Naive thymus-derived CD8-positive, alpha-beta T cell (primary cell): Measurements from ENCODE around the gene RHOB. TPM values are rescaled to one million over a fixed set of nuclear protein-coding genes. Genes with fewer than 3 reads are reported as not detected.

Experiments used
- ATAC-seq, 2 donors: fragments of 150-1000 bp; cut with Tn5 transposase in 1 of 2; sonication (Bioruptor Pico), chemical (Tn5 transposase) in 1 of 2; 1 replicate in 1 of 2; 2 replicates in 1 of 2; pipeline ENCODE4 v1.10.0; 2021; ENCODE audit warnings: mild to moderate bottlenecking in 2 of 2, moderate library complexity in 2 of 2
- POLR2A ChIA-PET: fragments of 350-600 bp; sonication (Branson Sonifier 250); formaldehyde crosslinking; loops from one replicate; lab custom pipeline; 2021; ENCODE audit warnings: antibody characterized with exemption; lab: Charles Lee
- DNase-seq, 10 donors: peaks; one replicate each; pipeline versions ENCODE4 v3.0.0 to v3.0.0-alpha.2; 2020 to 2022
- H3K27ac Mint-ChIP-seq, 10 donors: one replicate each; pipeline ENCODE4 v1.8.0; 2020 to 2022; ENCODE audit warnings: mild to moderate bottlenecking in 10 of 10, mixed read lengths in 10 of 10, moderate library complexity in 4 of 10, inconsistent platforms in 1 of 10
- H3K27me3 Mint-ChIP-seq, 5 donors: one replicate each; pipeline ENCODE4 v1.8.0; 2021 to 2022; ENCODE audit warnings: mixed read lengths in 5 of 5
- H3K36me3 Mint-ChIP-seq, 3 donors: one replicate each; pipeline ENCODE4 v1.8.0; 2020 to 2022; ENCODE audit warnings: mixed read lengths in 3 of 3, mild to moderate bottlenecking in 2 of 3, inconsistent platforms in 1 of 3
- H3K4me1 Mint-ChIP-seq, 4 donors: one replicate each; pipeline ENCODE4 v1.8.0; 2021 to 2022; ENCODE audit warnings: mixed read lengths in 4 of 4
- H3K4me3 Mint-ChIP-seq, 10 donors: one replicate each; pipeline ENCODE4 v1.8.0; 2020 to 2022; ENCODE audit warnings: mild to moderate bottlenecking in 10 of 10, mixed read lengths in 10 of 10, moderate library complexity in 6 of 10, inconsistent platforms in 1 of 10
- H3K9me3 Mint-ChIP-seq, 9 donors: one replicate each; pipeline ENCODE4 v1.8.0; 2020 to 2022; ENCODE audit warnings: mixed read lengths in 9 of 9, mild to moderate bottlenecking in 3 of 9, inconsistent platforms in 1 of 9, moderate library complexity in 1 of 9
- polyA plus RNA-seq, 3 donors: library from polyadenylated mRNA; unstranded; fragments of 300-500 nt; fragmentation: Illumina TruSeq; gene quantifications; one replicate each; pipeline ENCODE4 v1.2.3, GENCODE V29; 2021
- total RNA-seq, 8 experiments: library from RNA in 2 of 8; stranded (reverse) in 2 of 8; gene quantifications; one replicate each; pipeline ENCODE4 v1.2.3 and lab custom pipeline; 2021 to 2026

The RHOB gene
- total and polyA plus RNA-seq, 5 experiments from 2014 or later: 1.3 to 21.5 (median 2.0) TPM

- Mint-ChIP-seq H3K9me3 (no peaks in the 10 kb centered on the region), H3K27me3 (peaks cover under 1 to 9% (median 3%) of the 10 kb centered on the region in 5 donors), H3K4me3 (no peak overlapping the region), H3K36me3 (no peaks in the 10 kb centered on the region), H3K4me1 (peaks cover 0 to 13% (median 6%) of the 10 kb centered on the region in 4 donors), H3K27ac (no peak overlapping the region)
- no peak for ATAC-seq
- POLR2A ChIA-PET: interaction anchor here (0.6 to 5.1 kb wide), 7 partner anchors 44 to 1890 kb away, joined by 3 to 65 read pairs (median 4); partner anchors contain the start of gene HS1BP3
- DNase-seq: no peak
These were observed 2.5 kb upstream of the RHOB start for GRCh38 chr2:20444101-20444992.

DNA sequence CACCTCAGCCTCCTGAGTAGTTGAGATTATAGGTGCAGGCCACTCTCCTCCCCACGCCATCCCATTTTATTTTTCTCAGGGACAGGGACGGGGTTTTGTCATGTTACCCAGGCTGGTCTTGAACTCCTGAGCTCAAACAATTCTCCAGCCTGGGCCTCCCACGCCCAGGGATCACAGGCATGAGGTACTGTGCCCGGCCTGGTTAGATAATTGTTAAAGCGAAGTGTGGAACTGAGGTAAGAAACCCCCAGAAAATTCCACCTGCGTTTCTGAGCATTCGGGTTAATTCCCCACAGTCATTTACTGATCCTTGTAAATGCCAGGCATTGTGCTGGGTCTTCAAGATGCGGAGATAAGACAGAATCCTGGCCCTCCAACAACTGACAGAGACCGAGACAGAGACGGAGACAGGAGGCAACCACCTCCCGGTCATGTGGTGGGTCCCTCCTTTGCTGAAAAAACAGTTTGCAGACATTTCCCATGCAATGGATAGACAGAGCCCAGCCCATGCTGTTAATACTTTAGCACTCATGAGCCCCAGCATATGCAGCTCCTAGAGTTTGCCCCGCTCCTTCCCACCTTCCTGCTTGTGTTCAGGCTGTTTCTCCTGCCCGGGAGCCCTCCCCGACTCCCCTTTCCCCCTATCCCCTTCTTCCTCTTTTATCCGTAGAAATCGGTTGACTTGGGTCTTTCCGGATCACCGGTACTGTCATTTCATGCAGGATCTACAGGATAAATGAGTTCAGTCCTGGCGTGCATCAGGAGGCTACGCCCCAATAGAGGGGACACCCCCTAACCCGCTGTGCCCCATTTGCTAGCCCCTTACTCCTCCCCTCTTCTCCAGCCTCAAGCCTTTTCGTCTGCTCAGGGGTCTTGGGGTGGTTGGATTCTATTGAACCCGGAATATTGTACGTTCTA is 1.6 kb upstream of the RHOB start:
- Mint-ChIP-seq H3K9me3 (no peaks in the 10 kb centered on the region), H3K27ac (peak overlapping the region in 2 of 10 donors; percentile 2 to 62), H3K36me3 (no peaks in the 10 kb centered on the region), H3K4me1 (peaks cover 0 to 15% (median 7%) of the 10 kb centered on the region in 4 donors), H3K4me3 (peak overlapping the region in 2 of 10 donors; percentile 18 to 39), H3K27me3 (peaks cover 1 to 7% (median 4%) of the 10 kb centered on the region in 5 donors)
- ATAC-seq (no peak), DNase-seq (no peak)
- POLR2A ChIA-PET: interaction anchor here (0.6 to 5.1 kb wide), 5 partner anchors 43 to 378 kb away, joined by 3 to 65 read pairs (median 9); partner anchors contain the start of gene HS1BP3

- ATAC-seq (no peak), DNase-seq (peak in 1 of 10 donors; percentile 11)
- Mint-ChIP-seq H3K9me3 (no peaks in the 10 kb centered on the region), H3K27ac (peak overlapping the region in 4 of 10 donors; percentile 31 to 91 (median 52)), H3K4me3 (peak overlapping the region; percentile 76 to 92 (median 82)), H3K4me1 (peaks cover 0 to 15% (median 7%) of the 10 kb centered on the region in 4 donors), H3K27me3 (peaks cover 0 to 9% (median 1%) of the 10 kb centered on the region in 5 donors), H3K36me3 (no peaks in the 10 kb centered on the region)
- POLR2A ChIA-PET: interaction anchor here (0.7 to 5.1 kb wide), 9 partner anchors 9 to 1886 kb away, joined by 3 to 65 read pairs (median 4); partner anchors contain the start of genes HS1BP3, RDH14, TTC32 and WDR35
These were observed 488 bp upstream of the RHOB start for GRCh38 chr2:20446255-20446916.

- H3K4me1 Mint-ChIP-seq: peaks cover 0 to 15% (median 7%) of the 10 kb centered on the region in 4 donors
- H3K9me3 Mint-ChIP-seq: no peaks in the 10 kb centered on the region
- H3K27ac Mint-ChIP-seq: peak overlapping the region in 8 of 10 donors; percentile 10 to 92 (median 76)
- H3K36me3 Mint-ChIP-seq: peaks cover 0 to 2% (median 0%) of the 10 kb centered on the region in 3 donors
- H3K4me3 Mint-ChIP-seq: peak overlapping the region; percentile 76 to 89 (median 83)
- peak in 8 of 10 donors; percentile 10 to 32 (median 20) for DNase-seq
- POLR2A ChIA-PET: interaction anchor here (0.6 to 5.1 kb wide), 11 partner anchors 10 to 1887 kb away, joined by 3 to 65 read pairs (median 3); partner anchors contain the start of genes HS1BP3, RDH14 and WDR35
- ATAC-seq: peak in 1 of 2 donors; percentile 4
- peaks cover 0 to 9% (median 1%) of the 10 kb centered on the region in 5 donors for H3K27me3 Mint-ChIP-seq
These were observed 767 bp downstream of the RHOB start for GRCh38 chr2:20447437-20448245.

DNA sequence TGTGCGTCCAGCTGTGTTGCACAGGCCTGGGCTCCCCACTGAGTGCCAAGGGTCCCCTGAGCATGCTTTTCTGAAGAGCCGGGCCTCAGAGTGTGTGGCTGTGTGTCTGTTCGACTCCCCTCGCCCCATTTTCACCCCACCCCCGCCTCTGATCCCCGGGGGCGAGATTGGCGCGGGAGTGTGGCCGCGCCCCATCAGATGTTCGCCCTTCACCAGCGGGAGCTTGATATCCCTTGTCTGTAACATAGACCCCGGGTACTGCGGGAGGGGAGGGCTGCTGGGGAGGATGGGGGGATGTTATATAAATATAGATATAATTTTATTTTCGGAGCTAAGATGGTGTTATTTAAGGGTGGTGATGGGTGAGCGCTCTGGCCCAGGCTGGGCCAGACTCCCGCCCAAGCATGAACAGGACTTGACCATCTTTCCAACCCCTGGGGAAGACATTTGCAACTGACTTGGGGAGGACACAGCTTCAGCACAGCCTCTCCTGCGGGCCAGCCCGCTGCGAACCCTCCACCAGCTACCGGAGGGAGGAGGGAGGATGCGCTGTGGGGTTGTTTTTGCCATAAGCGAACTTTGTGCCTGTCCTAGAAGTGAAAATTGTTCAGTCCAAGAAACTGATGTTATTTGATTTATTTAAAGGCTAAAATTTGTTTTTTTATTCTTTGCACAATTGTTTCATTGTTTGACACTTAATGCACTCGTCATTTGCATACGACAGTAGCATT is 1.5 kb downstream of the RHOB start:
- peaks cover 5 to 13% (median 7%) of the 10 kb centered on the region in 5 donors for H3K27me3 Mint-ChIP-seq
- H3K9me3 Mint-ChIP-seq: no peaks in the 10 kb centered on the region
- no peak for ATAC-seq
- H3K4me1 Mint-ChIP-seq: peaks cover 0 to 15% (median 7%) of the 10 kb centered on the region in 4 donors
- peak overlapping the region in 2 of 10 donors; percentile 65 to 92 for H3K27ac Mint-ChIP-seq
- DNase-seq: peak in 1 of 10 donors; percentile 8
- peaks cover 0 to 2% (median 0%) of the 10 kb centered on the region in 3 donors for H3K36me3 Mint-ChIP-seq
- POLR2A ChIA-PET: interaction anchor here (1.0 to 5.1 kb wide), 4 partner anchors 11 to 1888 kb away, joined by 3 to 65 read pairs (median 6); partner anchors contain the start of genes HS1BP3 and RDH14
- peak overlapping the region; percentile 60 to 89 (median 82) for H3K4me3 Mint-ChIP-seq

- peaks cover 0 to 2% (median 0%) of the 10 kb centered on the region in 3 donors for H3K36me3 Mint-ChIP-seq
- H3K4me1 Mint-ChIP-seq: peaks cover 0 to 15% (median 7%) of the 10 kb centered on the region in 4 donors
- H3K9me3 Mint-ChIP-seq: no peaks in the 10 kb centered on the region
- H3K4me3 Mint-ChIP-seq: peak overlapping the region in 7 of 10 donors; percentile 9 to 85 (median 49)
- POLR2A ChIA-PET: interaction anchor here (5.1 kb wide), 1 partner anchor 201 kb away, joined by 65 read pairs; the partner anchor contains the start of gene HS1BP3
- ATAC-seq (no peak), DNase-seq (no peak)
- peaks cover 6 to 15% (median 12%) of the 10 kb centered on the region in 5 donors for H3K27me3 Mint-ChIP-seq
- H3K27ac Mint-ChIP-seq: no peak overlapping the region
These were observed 2.1 kb downstream of the RHOB start for GRCh38 chr2:20448977-20449306.

- Mint-ChIP-seq H3K4me1 (peaks cover 0 to 15% (median 7%) of the 10 kb centered on the region in 4 donors), H3K27ac (peak overlapping the region in 1 of 10 donors; percentile 18), H3K36me3 (peaks cover 0 to 2% (median 0%) of the 10 kb centered on the region in 3 donors), H3K4me3 (peak overlapping the region in 6 of 10 donors; percentile 31 to 83 (median 64)), H3K9me3 (no peaks in the 10 kb centered on the region), H3K27me3 (peaks cover 8 to 15% (median 12%) of the 10 kb centered on the region in 5 donors)
- ATAC-seq: no peak
- POLR2A ChIA-PET: interaction anchor here (1.0 to 5.1 kb wide), 2 partner anchors 100 to 201 kb away, joined by 4 to 65 read pairs; partner anchors contain the start of gene HS1BP3
- no peak for DNase-seq
These were observed 2.8 kb downstream of the RHOB start for GRCh38 chr2:20449501-20450200.

DNA sequence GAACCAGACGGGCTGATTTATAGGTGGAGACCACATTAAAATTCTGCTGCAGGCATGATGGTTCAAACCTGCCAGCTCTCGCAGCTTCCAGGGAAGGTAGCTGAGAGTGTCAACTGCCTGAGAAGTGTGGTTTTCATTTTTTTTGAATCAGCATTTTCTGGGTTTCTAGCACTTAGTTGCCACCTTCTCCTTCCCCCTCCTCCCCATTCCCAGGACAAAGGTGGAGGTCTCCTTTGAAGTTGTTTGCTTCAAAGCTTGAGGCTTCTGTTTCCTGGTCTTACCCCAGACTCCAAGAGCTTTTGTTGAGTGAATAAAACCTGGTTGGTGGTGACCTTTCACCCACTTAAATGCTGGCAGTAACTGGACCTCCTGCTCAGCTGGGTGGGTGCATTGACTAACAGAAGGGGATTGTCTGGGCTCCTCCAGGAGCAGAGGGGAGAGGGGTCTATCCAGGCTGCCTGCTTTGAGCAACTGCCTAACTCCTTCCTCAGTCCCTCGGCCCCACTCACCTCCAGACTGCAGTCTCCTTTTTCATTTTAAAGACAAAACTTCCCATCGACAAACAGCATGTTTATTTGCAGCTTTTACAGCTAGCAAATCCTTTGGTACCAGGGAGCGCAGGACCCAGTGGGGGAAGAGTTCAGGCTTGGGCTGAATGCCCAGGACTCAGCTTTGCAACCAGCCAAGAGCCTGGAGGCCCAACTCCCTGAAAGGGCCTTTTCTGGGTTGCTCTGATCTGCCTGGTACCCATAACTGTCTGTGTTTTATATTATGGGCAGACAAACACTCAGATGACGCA is 3.5 kb downstream of the RHOB start:
- H3K27me3 Mint-ChIP-seq: peaks cover 14 to 21% (median 15%) of the 10 kb centered on the region in 5 donors
- no peak overlapping the region for H3K27ac Mint-ChIP-seq
- H3K4me3 Mint-ChIP-seq: no peak overlapping the region
- no peak for DNase-seq
- no peak for ATAC-seq
- H3K36me3 Mint-ChIP-seq: peaks cover 0 to 2% (median 0%) of the 10 kb centered on the region in 3 donors
- POLR2A ChIA-PET: interaction anchor here (1.0 kb wide), 1 partner anchor 101 kb away, joined by 4 read pairs; no protein-coding TSS in a partner anchor
- H3K9me3 Mint-ChIP-seq: no peaks in the 10 kb centered on the region
- H3K4me1 Mint-ChIP-seq: peaks cover 0 to 15% (median 7%) of the 10 kb centered on the region in 4 donors

- ATAC-seq: no peak
- POLR2A ChIA-PET: no interaction called here
- DNase-seq: no peak
- Mint-ChIP-seq H3K36me3 (peaks cover 0 to 2% (median 0%) of the 10 kb centered on the region in 3 donors), H3K27me3 (peaks cover 14 to 26% (median 17%) of the 10 kb centered on the region in 5 donors), H3K9me3 (no peaks in the 10 kb centered on the region), H3K4me3 (no peak overlapping the region), H3K4me1 (peaks cover 0 to 15% (median 7%) of the 10 kb centered on the region in 4 donors), H3K27ac (no peak overlapping the region)
These were observed 4.1 kb downstream of the RHOB start for GRCh38 chr2:20451000-20451290.
